ENCODE data around the gene DDX60.

Gene DDX60

DNA sequence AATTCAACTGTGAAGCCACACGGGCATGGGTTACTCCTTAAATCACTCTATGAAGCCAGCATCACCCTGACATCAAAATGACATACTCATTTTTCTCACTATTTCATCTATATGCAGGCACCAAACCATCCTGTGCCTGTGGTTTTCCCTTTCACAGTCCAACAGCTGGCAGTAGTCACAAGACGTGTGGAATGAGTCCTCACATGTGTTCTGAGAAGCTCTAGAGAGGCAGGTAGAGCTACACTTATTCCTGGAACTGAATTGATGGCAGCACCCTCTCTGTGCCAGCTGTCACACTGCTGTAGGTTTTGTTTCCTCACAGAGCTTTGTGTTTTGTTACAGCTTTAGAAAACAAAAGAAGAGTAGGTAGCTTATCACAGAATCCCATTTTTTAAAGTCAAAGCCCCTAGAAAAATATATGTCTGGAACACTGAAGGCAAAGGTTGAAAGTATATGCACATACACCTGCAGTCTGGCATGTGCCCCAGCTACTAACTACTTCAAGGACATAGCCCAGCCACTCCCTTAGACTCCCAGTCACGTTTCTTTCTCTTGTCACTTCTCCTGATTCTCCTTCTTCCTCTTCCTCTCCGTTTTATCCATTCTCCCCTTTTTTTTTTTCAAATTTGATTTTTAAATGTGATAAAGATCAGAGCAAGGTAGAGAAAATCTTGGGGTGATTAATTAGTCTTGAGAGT, 119.1 kb downstream of the DDX60 start:
- DNase-seq: no peak

DNA sequence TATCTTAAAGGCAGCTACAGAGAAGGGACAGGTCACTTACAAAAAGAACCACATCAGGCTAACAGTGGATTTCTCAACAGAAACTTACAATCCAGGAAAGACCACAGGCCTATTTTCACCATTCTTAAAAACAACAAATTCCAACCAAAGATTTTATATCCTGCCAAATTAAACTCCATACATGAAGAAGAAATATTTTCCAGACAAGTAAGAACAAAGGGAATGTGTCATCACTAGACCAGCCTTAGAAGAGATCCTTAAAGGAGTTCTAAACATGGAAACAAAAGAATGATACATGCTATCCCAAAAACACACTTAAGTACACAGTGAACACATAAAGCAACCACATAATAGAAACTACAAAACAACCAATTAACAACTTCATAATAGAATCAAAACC, 120.6 kb downstream of the DDX60 start:
- DNase-seq: no peak

- no peak for DNase-seq
Measured at GRCh38 chr4:168188754-168189153, 129.8 kb downstream of the DDX60 start.

- no peak for DNase-seq
Measured at GRCh38 chr4:168183717-168184571, 134.6 kb downstream of the DDX60 start.

DNA sequence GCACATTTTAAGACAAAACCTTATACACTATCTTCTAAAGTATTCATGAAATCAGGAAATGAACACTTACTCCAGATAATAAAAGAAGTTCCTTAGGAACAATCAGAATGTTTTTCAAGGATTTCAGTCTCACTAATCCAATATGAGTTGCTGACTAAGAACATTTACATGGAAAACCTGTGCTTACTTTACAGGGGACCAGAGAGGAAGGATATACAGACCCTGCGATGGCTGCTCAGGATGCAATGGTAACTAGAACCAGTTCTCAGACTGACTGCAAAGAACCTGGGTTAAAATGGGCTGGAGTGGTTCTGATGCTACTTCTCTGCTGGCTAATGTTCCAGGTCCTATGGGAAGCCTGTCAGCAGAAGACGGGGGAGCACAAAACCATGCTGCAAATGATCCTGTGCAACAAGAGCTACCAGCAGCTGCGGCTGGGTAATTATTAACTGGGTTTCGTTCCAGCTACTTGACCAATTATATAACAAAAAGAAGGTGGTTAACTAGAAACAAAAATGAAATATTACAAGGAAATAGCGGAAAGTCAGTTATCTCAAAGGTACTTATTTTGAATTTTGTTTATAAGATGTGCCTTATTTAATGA, 140.9 kb downstream of the DDX60 start:
- no peak for DNase-seq

- DNase-seq: no peak
Measured at GRCh38 chr4:168174308-168174707, 144.2 kb downstream of the DDX60 start.

DNA sequence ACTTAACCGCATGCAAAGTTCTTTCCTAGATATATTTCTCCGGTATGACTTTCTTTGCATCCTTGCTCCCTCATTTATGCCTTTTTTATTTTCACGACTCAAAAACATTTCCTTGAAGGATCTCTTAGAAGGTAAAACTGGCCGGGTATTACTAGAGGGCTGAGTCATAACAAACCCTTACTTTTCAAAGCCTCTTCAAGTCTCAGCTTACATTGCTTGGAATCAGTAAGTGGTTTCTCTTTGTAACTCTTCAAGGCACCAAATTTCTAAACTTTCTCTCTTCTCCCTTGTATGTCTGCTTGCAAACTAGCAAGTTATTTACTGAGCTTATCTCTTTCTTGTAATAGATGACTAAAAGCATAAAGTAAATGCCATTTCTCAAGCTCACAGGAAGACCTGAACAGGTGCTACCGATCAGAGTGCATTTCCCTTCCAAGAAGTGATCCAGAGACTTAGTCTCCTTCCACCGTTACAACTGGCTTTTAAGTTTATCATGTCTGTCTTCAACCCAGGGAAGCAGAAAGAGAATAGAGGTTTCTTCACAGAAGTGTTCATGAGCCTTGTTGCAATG, 150.8 kb downstream of the DDX60 start:
- DNase-seq: no peak

All from activated effector memory CD4-positive, alpha-beta T cell treated with anti-CD3 and anti-CD28 coated beads, Interleukin-2, amount 50 U/mL, for 16 hours (primary cell).